Left ventricle myocardium inferior (tissue), 1 donor: ENCODE measurements around the gene MAST4. TPM values are rescaled to one million over a fixed set of nuclear protein-coding genes. Genes with fewer than 3 reads are reported as not detected.

Experiments
- DNase-seq: peaks from one replicate; pipeline ENCODE4 v3.0.0-alpha.2; 2020
- H3K27ac ChIP-seq: fragments of 200-600 bp; replicated peaks from 2 replicates; pipeline ENCODE4 v1.8.0; 2021
- H3K27me3 ChIP-seq: fragments of 200-600 bp; 2 replicates; pipeline ENCODE4 v1.8.0; 2021; ENCODE audit warnings: low read depth
- H3K36me3 ChIP-seq: fragments of 200-600 bp; 2 replicates; pipeline ENCODE4 v1.8.0; 2021
- H3K4me1 ChIP-seq: fragments of 200-600 bp; 2 replicates; pipeline ENCODE4 v1.8.0; 2021
- H3K4me3 ChIP-seq: fragments of 200-600 bp; 2 replicates; pipeline ENCODE4 v1.8.0; 2021; ENCODE audit warnings: mild to moderate bottlenecking, moderate library complexity
- H3K9me3 ChIP-seq: fragments of 200-600 bp; replicated peaks from 2 replicates; pipeline ENCODE4 v1.8.0; 2021
- CTCF ChIP-seq: fragments of 200-600 bp; IDR thresholded peaks from 2 replicates; pipeline ENCODE4 v1.8.0; 2021; ENCODE audit warnings: antibody characterized with exemption, mild to moderate bottlenecking, borderline replicate concordance
- intact Hi-C: fragments of 100-400 bp; cut with micrococcal nuclease; formaldehyde crosslinking; loops from one replicate; pipeline ENCODE4 v1.11.0; 2022
- total RNA-seq: library from RNA; stranded (reverse); fragmentation: NEBNext Ultra II Directional; extraction: Animal tissue kit (Norgen Biotek cat#: 25700); gene quantifications from one replicate; pipeline ENCODE4 v1.2.1, GENCODE V29; 2021
- donor health status: DM: no; HTN: yes; CAD: no; lungs with severe emphysema.

MAST4 gene
- total RNA-seq, 1 donor from 2014 or later = 55.7 TPM

DNA sequence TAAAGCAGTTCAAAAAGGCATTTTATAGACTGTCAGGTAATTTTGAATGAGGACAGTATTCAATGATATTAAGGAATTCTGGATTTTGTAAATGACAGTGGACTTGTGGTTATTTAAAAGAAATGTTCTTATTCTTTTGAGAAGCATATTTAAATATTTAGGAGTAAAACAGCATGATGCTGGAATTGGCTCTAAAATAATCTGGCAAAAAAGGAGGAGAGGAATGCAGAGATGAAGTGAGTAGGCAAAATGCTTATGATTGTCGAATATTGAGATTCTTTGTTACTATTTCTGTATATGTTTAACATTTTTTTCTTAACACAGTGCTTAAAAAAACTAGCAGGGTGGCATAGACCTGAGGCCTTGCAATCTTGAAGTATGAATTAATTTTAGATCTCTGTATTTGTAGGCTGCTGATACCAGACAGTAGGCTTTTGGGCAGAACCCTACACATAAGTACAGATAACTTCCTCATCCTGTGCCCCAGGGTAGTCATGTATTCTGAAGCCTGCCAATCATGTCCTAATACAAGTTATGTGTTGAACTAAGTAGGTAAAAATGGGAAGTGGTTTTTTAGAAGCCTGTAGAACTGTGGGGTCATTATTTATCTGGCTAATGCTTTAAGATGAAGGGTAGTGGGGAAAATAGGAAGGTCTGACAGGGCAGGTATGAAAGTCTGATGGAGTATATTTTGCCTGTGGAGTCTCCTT is 591.0 kb downstream of the MAST4 start:
- no peak overlapping the region for H3K4me3 ChIP-seq
- H3K27me3 ChIP-seq = no peaks in the 10 kb centered on the region
- H3K36me3 ChIP-seq = no peaks in the 10 kb centered on the region
- H3K4me1 ChIP-seq = peaks cover 21% of the 10 kb centered on the region
- intact Hi-C loops = no loop called here
- no peak overlapping the region for H3K27ac ChIP-seq
- no peak for TF ChIP-seq CTCF
- no peaks in the 10 kb centered on the region for H3K9me3 ChIP-seq
- no peak for DNase-seq

GRCh38 chr5:67188274-67189078 is 592.3 kb downstream of the MAST4 start:
- TF ChIP-seq CTCF = no peak
- Histone ChIP-seq H3K4me3 (no peak overlapping the region), H3K9me3 (no peaks in the 10 kb centered on the region), H3K36me3 (no peaks in the 10 kb centered on the region), H3K4me1 (peaks cover 9% of the 10 kb centered on the region), H3K27me3 (no peaks in the 10 kb centered on the region), H3K27ac (no peak overlapping the region)
- intact Hi-C loops = no loop called here
- no peak for DNase-seq

DNA sequence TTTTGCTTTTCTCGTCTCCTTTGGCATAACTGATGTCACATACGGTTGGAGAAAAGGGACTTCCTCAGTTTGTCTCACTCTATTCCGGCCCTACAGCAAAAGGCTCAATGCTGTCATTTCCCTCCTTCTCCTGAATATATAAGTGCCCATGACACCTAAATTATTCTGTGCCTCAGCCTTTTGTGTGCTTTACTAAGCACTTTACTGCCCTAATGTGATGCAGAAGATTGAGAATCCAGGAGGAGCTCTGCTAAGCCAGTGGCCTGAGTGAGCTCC is 592.8 kb downstream of the MAST4 start:
- Histone ChIP-seq H3K4me1 (peaks cover 9% of the 10 kb centered on the region), H3K4me3 (no peak overlapping the region), H3K27ac (no peak overlapping the region), H3K27me3 (no peaks in the 10 kb centered on the region), H3K36me3 (no peaks in the 10 kb centered on the region), H3K9me3 (no peaks in the 10 kb centered on the region)
- DNase-seq = no peak
- intact Hi-C loops = no loop called here
- no peak for TF ChIP-seq CTCF

DNA sequence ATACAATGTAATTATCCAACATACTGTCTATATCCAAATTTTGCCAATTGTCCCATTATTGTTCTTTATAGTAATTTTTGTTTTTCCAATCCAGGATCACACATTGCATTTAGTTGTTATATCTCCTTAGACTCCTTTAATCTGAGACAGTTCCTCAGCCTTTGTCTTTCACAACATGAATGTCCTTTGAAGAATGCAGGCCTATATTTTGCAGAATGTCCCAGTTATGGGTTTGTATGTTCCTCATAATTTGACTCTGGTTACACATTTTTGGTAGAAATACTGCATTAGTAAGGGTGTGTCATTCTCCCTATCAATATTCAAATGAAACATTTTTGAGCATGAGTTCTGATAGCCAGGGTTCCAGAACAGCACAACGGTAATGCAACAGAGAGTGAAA is 593.7 kb downstream of the MAST4 start:
- Histone ChIP-seq H3K4me3 (no peak overlapping the region), H3K4me1 (peaks cover 9% of the 10 kb centered on the region), H3K27me3 (no peaks in the 10 kb centered on the region), H3K27ac (no peak overlapping the region), H3K36me3 (no peaks in the 10 kb centered on the region), H3K9me3 (no peaks in the 10 kb centered on the region)
- intact Hi-C loops = no loop called here
- no peak for TF ChIP-seq CTCF
- DNase-seq = no peak

- no peak for TF ChIP-seq CTCF
- no peaks in the 10 kb centered on the region for H3K9me3 ChIP-seq
- no peak overlapping the region for H3K27ac ChIP-seq
- H3K4me1 ChIP-seq = peaks cover 9% of the 10 kb centered on the region
- H3K36me3 ChIP-seq = no peaks in the 10 kb centered on the region
- no peak for DNase-seq
- no peak overlapping the region for H3K4me3 ChIP-seq
- intact Hi-C loops = no loop called here
- H3K27me3 ChIP-seq = no peaks in the 10 kb centered on the region
These were observed 594.2 kb downstream of the MAST4 start for GRCh38 chr5:67190410-67190809.
